CD1c-positive myeloid dendritic cell (primary cell): ENCODE measurements around the gene CPXM1.
A peak's percentile ranks its signal among the peaks of the same experiment; 100 is the strongest.
"Not testable (repeated sequence)": the region's sequence is repeated elsewhere in the genome, so short reads cannot be mapped to it uniquely, and the experiment has no call there.

ENCODE experiments used
- DNase-seq: peaks from one replicate; pipeline ENCODE4 v3.0.0-alpha.2; 2016; ENCODE audit errors: extremely low spot score

Gene CPXM1

GRCh38 chr20:2799688-2800520 is 523 bp downstream of the CPXM1 start:
- no peak for DNase-seq

GRCh38 chr20:2799271-2799670 is 1.2 kb downstream of the CPXM1 start:
- no peak for DNase-seq

- no peak for DNase-seq
These were observed 1.6 kb downstream of the CPXM1 start for GRCh38 chr20:2798814-2799213.

GRCh38 chr20:2798095-2798805 is 2.2 kb downstream of the CPXM1 start:
- no peak for DNase-seq

- DNase-seq: no peak
These were observed 3.1 kb downstream of the CPXM1 start for GRCh38 chr20:2797136-2797983.

- no peak for DNase-seq
These were observed 4.3 kb downstream of the CPXM1 start for GRCh38 chr20:2796011-2796660.

GRCh38 chr20:2795451-2795850 is 5.0 kb downstream of the CPXM1 start:
- DNase-seq: no peak

- DNase-seq: no peak
These were observed 5.5 kb downstream of the CPXM1 start for GRCh38 chr20:2794866-2795447.

GRCh38 chr20:2794202-2794748 is 6.2 kb downstream of the CPXM1 start:
- DNase-seq: no peak

- no peak for DNase-seq
These were observed 7.0 kb downstream of the CPXM1 start for GRCh38 chr20:2793471-2793870.

GRCh38 chr20:2783908-2784566 is 16.4 kb downstream of the CPXM1 start:
- DNase-seq: no peak

GRCh38 chr20:2780948-2781347 is 19.5 kb downstream of the CPXM1 start:
- no peak for DNase-seq

GRCh38 chr20:2778602-2779321 is 21.7 kb downstream of the CPXM1 start:
- DNase-seq: peak; percentile 75

- DNase-seq: no peak
These were observed 25.3 kb downstream of the CPXM1 start for GRCh38 chr20:2775139-2775538.

GRCh38 chr20:2773812-2774211 is 26.6 kb downstream of the CPXM1 start:
- DNase-seq: no peak

- DNase-seq: no peak
These were observed 28.8 kb downstream of the CPXM1 start for GRCh38 chr20:2771631-2772080.

GRCh38 chr20:2770091-2770490 is 30.3 kb downstream of the CPXM1 start:
- DNase-seq: not testable (repeated sequence)

GRCh38 chr20:2768632-2769015 is 31.8 kb downstream of the CPXM1 start:
- no peak for DNase-seq

GRCh38 chr20:2767768-2768631 is 32.4 kb downstream of the CPXM1 start:
- DNase-seq: no peak
